ENCODE results near the gene RNF167. TPM values are rescaled to one million over a fixed set of nuclear protein-coding genes. Genes with fewer than 3 reads are reported as not detected.

RNF167 gene
- total RNA-seq, 5 donors from 2014 or later (not counting 1 experiment from before 2014, with no cell fraction given) = 109 to 158 (median 135) TPM

DNA sequence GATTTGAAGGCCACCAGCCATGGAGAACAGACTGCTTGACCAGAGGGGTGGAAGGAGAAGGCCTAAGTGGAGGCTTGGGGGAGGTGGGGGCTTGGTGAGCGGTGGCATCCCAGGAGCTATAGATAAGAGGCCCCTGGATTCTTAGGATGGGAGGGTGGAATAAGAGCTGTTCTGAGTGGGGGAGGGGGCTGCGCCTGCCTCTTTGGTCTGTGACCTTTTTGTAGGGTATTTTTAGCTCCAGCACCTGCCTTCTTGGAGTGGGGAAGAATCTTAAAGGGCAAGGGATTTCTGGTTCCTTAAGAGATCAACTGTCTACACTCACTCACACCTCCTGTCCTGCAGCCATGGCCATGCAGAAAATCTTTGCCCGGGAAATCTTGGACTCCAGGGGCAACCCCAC, 11.4 kb downstream of the RNF167 start:
- Histone ChIP-seq H3K27ac (ENCODE audit: low read length) (no peak overlapping the region), H3K4me3 (ENCODE audit: control insufficient read depth in 1 of 2, extremely low read depth in 1 of 2, low read length in 1 of 2) (no peak overlapping the region)
- H3K27me3 Mint-ChIP-seq = no peaks in the 10 kb centered on the region

DNA sequence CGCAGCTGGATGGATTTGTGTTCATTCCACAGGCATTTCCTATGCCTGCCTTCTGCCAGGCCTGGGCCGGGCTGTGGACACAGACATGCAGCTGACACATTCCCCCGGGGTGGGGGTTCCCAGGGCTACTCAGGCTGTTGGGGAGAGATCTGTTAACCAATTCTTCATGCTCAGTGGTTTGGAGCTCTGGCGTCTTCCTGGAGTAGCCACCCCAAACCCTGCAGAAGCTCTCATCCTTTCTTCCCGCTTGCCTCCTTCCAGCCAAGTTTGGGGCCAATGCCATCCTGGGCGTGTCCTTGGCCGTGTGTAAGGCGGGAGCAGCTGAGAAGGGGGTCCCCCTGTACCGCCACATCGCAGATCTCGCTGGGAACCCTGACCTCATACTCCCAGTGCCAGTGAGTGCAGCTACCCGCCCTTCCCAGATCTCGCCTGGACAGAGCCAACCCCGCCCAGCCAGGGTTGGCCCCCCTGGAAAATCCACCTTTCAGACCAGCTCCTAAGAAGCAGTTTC, 13.4 kb downstream of the RNF167 start:
- no peaks in the 10 kb centered on the region for H3K27me3 ChIP-seq (replicated peaks in 1 of 2; ENCODE audit: control insufficient read depth in 2 of 2, extremely low read depth in 1 of 2, insufficient read depth in 2 of 2, low read length in 1 of 2)
- no peaks in the 10 kb centered on the region for H3K27me3 Mint-ChIP-seq
- H3K27ac ChIP-seq (ENCODE audit: low read length) = no peak overlapping the region
- H3K36me3 Mint-ChIP-seq = no peaks in the 10 kb centered on the region
- H3K4me3 ChIP-seq (ENCODE audit: control insufficient read depth in 1 of 2, extremely low read depth in 1 of 2, low read length in 1 of 2) = no peak overlapping the region
- H3K4me3 Mint-ChIP-seq = no peak overlapping the region
- H3K4me1 Mint-ChIP-seq = peaks cover 22 to 28% (median 23%) of the 10 kb centered on the region in 3 donors
- no peaks in the 10 kb centered on the region for H3K9me3 Mint-ChIP-seq
- no peak overlapping the region for H3K27ac Mint-ChIP-seq
- DNase-seq (no peak), ATAC-seq (replicated peaks in 1 of 4) (no peak)
- H3K36me3 ChIP-seq (ENCODE audit: control insufficient read depth in 2 of 2, extremely low read depth in 1 of 2, insufficient read depth in 1 of 2, low read length in 1 of 2) = peaks cover 0 to 2% of the 10 kb centered on the region in 2 donors
- peaks cover 0 to 20% of the 10 kb centered on the region in 2 experiments for H3K4me1 ChIP-seq (ENCODE audit: control insufficient read depth in 1 of 2, extremely low read depth in 1 of 2, insufficient read depth in 2 of 2, low read length in 2 of 2)
- WGBS (ENCODE audit: insufficient coverage) = 95% methylated on average over 14 of the region's 14 CpGs
- ChIA-PET POLR2A (interaction anchor here in 1 of 2 donors (0.6 kb wide), 1 partner anchor 41 kb away, joined by 4 read pairs; no protein-coding TSS in a partner anchor), CTCF (no interaction called here)
- H3K9me3 ChIP-seq = no peaks in the 10 kb centered on the region

More for the DNA sequence above, 11.4 kb downstream of the RNF167 start:
- DNase-seq (no peak), ATAC-seq (replicated peaks in 1 of 4) (no peak)
- 94% methylated on average over 2 of the region's 3 CpGs for WGBS (ENCODE audit: insufficient coverage)
- Mint-ChIP-seq H3K27ac (peak overlapping the region; percentile 22 to 87), H3K9me3 (no peaks in the 10 kb centered on the region), H3K36me3 (peaks cover 6% of the 10 kb centered on the region), H3K4me3 (peak overlapping the region in 2 of 3 donors; percentile 41 to 100), H3K4me1 (peaks cover 21 to 32% (median 26%) of the 10 kb centered on the region in 3 donors)
- H3K27me3 ChIP-seq (replicated peaks in 1 of 2; ENCODE audit: control insufficient read depth in 2 of 2, extremely low read depth in 1 of 2, insufficient read depth in 2 of 2, low read length in 1 of 2) = no peaks in the 10 kb centered on the region
- H3K9me3 ChIP-seq = no peaks in the 10 kb centered on the region
- H3K36me3 ChIP-seq (ENCODE audit: control insufficient read depth in 2 of 2, extremely low read depth in 1 of 2, insufficient read depth in 1 of 2, low read length in 1 of 2) = peaks cover 0 to 9% of the 10 kb centered on the region in 2 donors
- peaks cover under 1 to 22% of the 10 kb centered on the region in 2 experiments for H3K4me1 ChIP-seq (ENCODE audit: control insufficient read depth in 1 of 2, extremely low read depth in 1 of 2, insufficient read depth in 2 of 2, low read length in 2 of 2)
- ChIA-PET CTCF (interaction anchor here (0.6 to 0.7 kb wide), 2 partner anchors 244 to 741 kb away, joined by 3 to 5 read pairs; no protein-coding TSS in a partner anchor), POLR2A (interaction anchor here in 1 of 2 donors (0.8 kb wide), 1 partner anchor 16 kb away, joined by 4 read pairs; the partner anchor contains the start of gene SPAG7)

DNA sequence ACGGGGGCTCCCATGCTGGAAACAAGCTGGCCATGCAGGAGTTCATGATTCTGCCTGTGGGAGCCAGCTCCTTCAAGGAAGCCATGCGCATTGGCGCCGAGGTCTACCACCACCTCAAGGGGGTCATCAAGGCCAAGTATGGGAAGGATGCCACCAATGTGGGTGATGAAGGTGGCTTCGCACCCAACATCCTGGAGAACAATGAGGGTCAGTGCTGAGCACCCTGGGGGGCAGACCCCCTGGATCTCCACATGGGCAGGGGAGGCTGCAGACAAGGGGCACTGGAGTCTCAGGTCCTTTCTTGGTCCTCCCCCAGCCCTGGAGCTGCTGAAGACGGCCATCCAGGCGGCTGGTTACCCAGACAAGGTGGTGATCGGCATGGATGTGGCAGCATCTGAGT, 15.0 kb downstream of the RNF167 start:
- Histone ChIP-seq H3K9me3 (no peaks in the 10 kb centered on the region), H3K27me3 (replicated peaks in 1 of 2; ENCODE audit: control insufficient read depth in 2 of 2, extremely low read depth in 1 of 2, insufficient read depth in 2 of 2, low read length in 1 of 2) (no peaks in the 10 kb centered on the region), H3K27ac (ENCODE audit: low read length) (no peak overlapping the region), H3K4me3 (ENCODE audit: control insufficient read depth in 1 of 2, extremely low read depth in 1 of 2, low read length in 1 of 2) (no peak overlapping the region), H3K36me3 (ENCODE audit: control insufficient read depth in 2 of 2, extremely low read depth in 1 of 2, insufficient read depth in 1 of 2, low read length in 1 of 2) (peaks cover 7 to 11% of the 10 kb centered on the region in 2 donors), H3K4me1 (ENCODE audit: control insufficient read depth in 1 of 2, extremely low read depth in 1 of 2, insufficient read depth in 2 of 2, low read length in 2 of 2) (peaks cover 0 to 15% of the 10 kb centered on the region in 2 experiments)
- Mint-ChIP-seq H3K9me3 (no peaks in the 10 kb centered on the region), H3K27ac (no peak overlapping the region), H3K36me3 (no peaks in the 10 kb centered on the region), H3K4me3 (no peak overlapping the region), H3K4me1 (peaks cover 19 to 24% (median 20%) of the 10 kb centered on the region in 3 donors), H3K27me3 (no peaks in the 10 kb centered on the region)
- ChIA-PET CTCF (interaction anchor here (0.6 to 0.7 kb wide), 4 partner anchors 46 to 1942 kb away, joined by 3 to 7 read pairs (median 4); no protein-coding TSS in a partner anchor), POLR2A (interaction anchor here in 1 of 2 donors (0.6 kb wide), 1 partner anchor 1197 kb away, joined by 12 read pairs; no protein-coding TSS in a partner anchor)
- 100% methylated on average over 4 of the region's 8 CpGs for WGBS (ENCODE audit: insufficient coverage)
- DNase-seq = no peak
- no peak for ATAC-seq (replicated peaks in 1 of 4)

DNA sequence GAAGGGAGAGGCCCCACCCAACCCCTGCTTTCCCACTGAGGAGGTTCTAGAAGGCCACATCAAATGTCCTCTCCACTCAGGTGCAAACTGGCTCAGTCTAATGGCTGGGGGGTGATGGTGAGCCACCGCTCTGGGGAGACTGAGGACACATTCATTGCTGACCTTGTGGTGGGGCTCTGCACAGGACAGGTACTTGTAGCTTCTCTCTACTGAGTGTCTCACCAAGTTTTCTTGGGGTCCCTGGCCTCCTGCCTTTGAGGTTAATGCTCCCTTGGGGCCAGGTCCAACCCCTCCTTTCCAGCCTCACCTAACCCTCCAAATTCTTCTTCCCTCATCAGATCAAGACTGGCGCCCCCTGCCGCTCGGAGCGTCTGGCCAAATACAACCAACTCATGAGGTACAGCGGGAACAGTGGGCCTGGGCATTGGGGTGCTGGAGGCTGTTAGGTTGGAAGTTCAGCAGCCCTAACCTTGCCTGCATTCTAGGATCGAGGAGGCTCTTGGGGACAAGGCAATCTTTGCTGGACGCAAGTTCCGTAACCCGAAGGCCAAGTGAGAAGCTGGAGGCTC, 16.5 kb downstream of the RNF167 start:
- Histone ChIP-seq H3K4me3 (ENCODE audit: control insufficient read depth in 1 of 2, extremely low read depth in 1 of 2, low read length in 1 of 2) (no peak overlapping the region), H3K36me3 (ENCODE audit: control insufficient read depth in 2 of 2, extremely low read depth in 1 of 2, insufficient read depth in 1 of 2, low read length in 1 of 2) (peaks cover 7 to 19% of the 10 kb centered on the region in 2 donors), H3K4me1 (ENCODE audit: control insufficient read depth in 1 of 2, extremely low read depth in 1 of 2, insufficient read depth in 2 of 2, low read length in 2 of 2) (peaks cover 0 to 2% of the 10 kb centered on the region in 2 experiments), H3K9me3 (no peaks in the 10 kb centered on the region), H3K27ac (ENCODE audit: low read length) (no peak overlapping the region), H3K27me3 (replicated peaks in 1 of 2; ENCODE audit: control insufficient read depth in 2 of 2, extremely low read depth in 1 of 2, insufficient read depth in 2 of 2, low read length in 1 of 2) (no peaks in the 10 kb centered on the region)
- ChIA-PET POLR2A (no interaction called here), CTCF (interaction anchor here (0.7 to 1.8 kb wide), 2 partner anchors 11 to 24 kb away, joined by 3 read pairs; partner anchors contain the start of gene SPAG7 (in 1 of the 2))
- DNase-seq (peak in 17 of 35 experiments; percentile 17 to 55 (median 36)), ATAC-seq (replicated peaks in 1 of 4) (peak in 1 of 4 experiments; percentile 32)
- H3K36me3 Mint-ChIP-seq = peaks cover 6% of the 10 kb centered on the region
- no peaks in the 10 kb centered on the region for H3K27me3 Mint-ChIP-seq
- 90% methylated on average over 8 of the region's 10 CpGs for WGBS (ENCODE audit: insufficient coverage)
- H3K27ac Mint-ChIP-seq = peak overlapping the region in 1 of 2 donors; percentile 34
- peaks cover 8 to 12% (median 9%) of the 10 kb centered on the region in 3 donors for H3K4me1 Mint-ChIP-seq
- H3K4me3 Mint-ChIP-seq = no peak overlapping the region
- no peaks in the 10 kb centered on the region for H3K9me3 Mint-ChIP-seq

DNA sequence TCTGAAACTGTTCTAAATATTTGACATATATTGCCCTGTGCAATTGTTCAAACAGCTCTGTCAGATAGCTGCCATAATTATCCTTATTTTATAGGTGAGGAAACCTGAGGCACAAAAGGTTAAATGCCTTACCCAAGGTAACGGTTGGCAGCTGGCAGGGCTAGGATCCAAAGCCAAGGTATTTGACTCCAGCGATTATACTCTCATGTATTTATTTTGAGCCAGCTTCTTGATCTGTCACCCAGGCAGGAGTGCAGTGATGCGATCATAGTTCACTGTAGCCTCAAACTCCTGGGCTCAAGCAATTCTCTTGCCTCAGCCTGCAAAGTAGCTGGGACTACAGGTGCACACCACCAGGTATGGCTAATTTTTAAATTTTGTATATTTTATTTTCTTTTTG, 18.0 kb downstream of the RNF167 start:
- Mint-ChIP-seq H3K9me3 (no peaks in the 10 kb centered on the region), H3K36me3 (peaks cover 9% of the 10 kb centered on the region), H3K27me3 (no peaks in the 10 kb centered on the region), H3K27ac (no peak overlapping the region), H3K4me1 (peaks cover 8 to 12% (median 9%) of the 10 kb centered on the region in 3 donors), H3K4me3 (no peak overlapping the region)
- Histone ChIP-seq H3K9me3 (no peaks in the 10 kb centered on the region), H3K27ac (ENCODE audit: low read length) (no peak overlapping the region), H3K36me3 (ENCODE audit: control insufficient read depth in 2 of 2, extremely low read depth in 1 of 2, insufficient read depth in 1 of 2, low read length in 1 of 2) (peaks cover 7 to 21% of the 10 kb centered on the region in 2 donors), H3K4me3 (ENCODE audit: control insufficient read depth in 1 of 2, extremely low read depth in 1 of 2, low read length in 1 of 2) (no peak overlapping the region), H3K4me1 (ENCODE audit: control insufficient read depth in 1 of 2, extremely low read depth in 1 of 2, insufficient read depth in 2 of 2, low read length in 2 of 2) (peaks cover 0 to 2% of the 10 kb centered on the region in 2 experiments), H3K27me3 (replicated peaks in 1 of 2; ENCODE audit: control insufficient read depth in 2 of 2, extremely low read depth in 1 of 2, insufficient read depth in 2 of 2, low read length in 1 of 2) (no peaks in the 10 kb centered on the region)
- ChIA-PET CTCF (interaction anchor here in 1 of 2 donors (0.6 to 1.8 kb wide), 2 partner anchors 9 to 17 kb away, joined by 3 read pairs; partner anchors contain the start of gene SPAG7), POLR2A (no interaction called here)
- ATAC-seq (replicated peaks in 1 of 4) (no peak), DNase-seq (no peak)
- 100% methylated on average over 2 of the region's 3 CpGs for WGBS (ENCODE audit: insufficient coverage)

DNA sequence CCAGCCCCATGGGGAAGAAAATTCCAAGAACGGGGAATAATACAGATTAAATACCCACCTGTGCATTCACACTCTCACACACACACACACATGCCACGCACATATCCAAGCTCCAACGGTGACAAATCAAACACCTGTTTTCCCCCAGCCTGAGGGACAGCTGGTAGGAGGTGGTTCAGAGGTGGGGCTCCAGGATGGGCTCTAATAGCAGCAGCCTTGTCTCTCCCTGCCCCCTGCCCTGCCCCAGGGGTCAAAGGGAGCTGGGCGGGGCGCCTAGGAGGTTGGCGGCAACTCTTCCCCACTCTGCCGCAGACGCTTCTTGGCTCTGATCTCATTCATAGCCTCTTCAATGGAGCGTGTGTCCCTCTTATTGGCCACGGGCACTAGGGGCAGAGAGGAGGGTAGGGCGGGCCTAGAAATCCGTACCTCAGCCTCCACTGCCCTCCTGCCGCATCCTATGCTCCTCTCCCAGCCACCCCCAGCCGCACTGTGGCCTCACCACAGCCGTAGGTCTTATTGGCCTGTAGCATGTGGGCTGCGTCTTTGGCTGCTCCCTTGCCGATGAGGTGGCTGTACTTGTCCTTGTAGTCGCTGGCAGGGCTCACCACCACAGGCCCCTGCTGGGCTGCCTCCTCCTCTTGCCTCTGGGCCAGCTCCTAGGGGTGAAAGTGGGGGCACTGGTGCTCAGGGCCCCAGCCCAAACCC, 19.3 kb downstream of the RNF167 start:
- CTCF ChIA-PET = no interaction called here
- peaks cover 0 to 2% of the 10 kb centered on the region in 2 experiments for H3K4me1 ChIP-seq (ENCODE audit: control insufficient read depth in 1 of 2, extremely low read depth in 1 of 2, insufficient read depth in 2 of 2, low read length in 2 of 2)
- H3K36me3 ChIP-seq (ENCODE audit: control insufficient read depth in 2 of 2, extremely low read depth in 1 of 2, insufficient read depth in 1 of 2, low read length in 1 of 2) = peaks cover 7 to 21% of the 10 kb centered on the region in 2 donors
- Mint-ChIP-seq H3K4me3 (no peak overlapping the region), H3K27me3 (no peaks in the 10 kb centered on the region), H3K4me1 (peaks cover 8 to 12% (median 9%) of the 10 kb centered on the region in 3 donors), H3K9me3 (no peaks in the 10 kb centered on the region), H3K36me3 (peaks cover 9% of the 10 kb centered on the region), H3K27ac (no peak overlapping the region)
- no peak for DNase-seq
- WGBS (ENCODE audit: insufficient coverage) = 88% methylated on average over 4 of the region's 18 CpGs
- no peak overlapping the region for H3K27ac ChIP-seq (ENCODE audit: low read length)
- H3K4me3 ChIP-seq (ENCODE audit: control insufficient read depth in 1 of 2, extremely low read depth in 1 of 2, low read length in 1 of 2) = no peak overlapping the region
- H3K27me3 ChIP-seq (replicated peaks in 1 of 2; ENCODE audit: control insufficient read depth in 2 of 2, extremely low read depth in 1 of 2, insufficient read depth in 2 of 2, low read length in 1 of 2) = no peaks in the 10 kb centered on the region
- no peak for ATAC-seq (replicated peaks in 1 of 4)
- H3K9me3 ChIP-seq = no peaks in the 10 kb centered on the region
- POLR2A ChIA-PET = interaction anchor here in 1 of 2 donors (0.6 kb wide), 1 partner anchor 1945 kb away, joined by 3 read pairs; no protein-coding TSS in a partner anchor
